ENCODE results near the gene UNCX. TPM values are rescaled to one million over a fixed set of nuclear protein-coding genes. Genes with fewer than 3 reads are reported as not detected.
A peak's percentile ranks its signal among the peaks of the same experiment; 100 is the strongest.

Gene UNCX
- total and polyA plus RNA-seq, 2 of the 8 experiments (the other 6 are each of a cell fraction or from before 2014, with no cell fraction given), result not detected

GRCh38 chr7:1248143-1248915 lies 15.7 kb downstream of the UNCX start:
- Histone ChIP-seq H3K56ac (replicated peaks; ENCODE audit: insufficient read length, low read depth, low read length) (no peak overlapping the region), H3K4me1 (replicated peaks in 1 of 4; ENCODE audit: control insufficient read depth in 3 of 4, insufficient read depth in 4 of 4, low read length in 3 of 4) (peaks cover 4 to 29% (median 21%) of the 10 kb centered on the region in 4 experiments), H4K91ac (replicated peaks; ENCODE audit: insufficient read length, low read length) (no peak overlapping the region), H3K4ac (replicated peaks; ENCODE audit: insufficient read length, low read depth, low read length) (no peak overlapping the region), H3K79me1 (ENCODE audit: low read depth, low read length) (no peaks in the 10 kb centered on the region), H3K23ac (ENCODE audit: insufficient read length) (no peak overlapping the region), H2BK12ac (ENCODE audit: low read depth, low read length) (no peak overlapping the region), H2BK5ac (ENCODE audit: low read depth, low read length) (no peak overlapping the region), H3K79me2 (ENCODE audit: control insufficient read depth in 1 of 2, insufficient read depth in 2 of 2, low read length in 2 of 2) (no peaks in the 10 kb centered on the region), H2BK120ac (replicated peaks; ENCODE audit: low read depth, low read length) (no peak overlapping the region), H3K18ac (ENCODE audit: extremely low read depth, low read length) (no peak overlapping the region), H3K14ac (ENCODE audit: insufficient read length) (no peak overlapping the region), H2BK20ac (ENCODE audit: low read length) (no peak overlapping the region), H2AK5ac (ENCODE audit: low read depth, low read length) (peak overlapping the region; percentile 30; the same call in 1 of the 2 replicates), H3K36me3 (ENCODE audit: control insufficient read depth in 2 of 4, insufficient read depth in 4 of 4, low read length in 3 of 4) (peaks cover 0 to 11% (median 0%) of the 10 kb centered on the region in 4 experiments; a peak in 1 of 8 replicates), H2BK15ac (ENCODE audit: low read length) (0 out of 2 replicates have a peak overlapping the region, but pooled peaks have one; percentile 46), H4K5ac (ENCODE audit: insufficient read length, low read depth, low read length) (no peak overlapping the region), H4K20me1 (replicated peaks in 1 of 2; ENCODE audit: control insufficient read depth in 1 of 2, insufficient read depth in 2 of 2, low read length in 2 of 2) (peaks cover 16% of the 10 kb centered on the region in 2 experiments), H3K4me2 (ENCODE audit: insufficient read depth in 1 of 2, low read depth in 2 of 2, low read length in 2 of 2) (peak overlapping the region; percentile 52 to 55), H3K9me3 (ENCODE audit: insufficient read depth in 2 of 2, low read depth in 1 of 2, low read length in 1 of 2) (no peaks in the 10 kb centered on the region), H3K27ac (ENCODE audit: low read depth, low read length) (no peak overlapping the region), H3K23me2 (ENCODE audit: low read depth, low read length) (no peaks in the 10 kb centered on the region; the same call in 1 of the 2 replicates), H2AFZ (ENCODE audit: low read length) (no peak overlapping the region), H3K9ac (replicated peaks in 1 of 4; ENCODE audit: extremely low read depth in 1 of 4, low read depth in 3 of 4, low read length in 3 of 4) (no peak overlapping the region), H3K4me3 (ENCODE audit: extremely low read depth in 1 of 4, insufficient read depth in 2 of 4, low read depth in 3 of 4, low read length in 4 of 4) (peak overlapping the region in 2 of 4 experiments; percentile 10 to 35; a peak in 3 of 8 replicates), H3K27me3 (replicated peaks in 1 of 4; ENCODE audit: control insufficient read depth in 3 of 4, extremely low read depth in 1 of 4, insufficient read depth in 3 of 4, low read length in 3 of 4) (peaks cover 65 to 79% (median 77%) of the 10 kb centered on the region in 4 experiments), H4K8ac (ENCODE audit: extremely low read depth, insufficient read depth, low read length) (no peak overlapping the region)
- ChIA-PET POLR2A (ENCODE audit: partially characterized antibody) (interaction anchor here (0.8 to 11.2 kb wide), 3 partner anchors 10 to 23 kb away, joined by 3 to 76 read pairs (median 4); no protein-coding TSS in a partner anchor), CTCF (ENCODE audit: partially characterized antibody) (interaction anchor here (0.7 to 3.0 kb wide), 6 partner anchors 9 to 226 kb away, joined by 3 to 18 read pairs (median 4); no protein-coding TSS in a partner anchor)
- 12% methylated on average over 25 of the region's 27 CpGs; no CpG with 5 or more reads in 1 of the 2 experiments for WGBS, 2 experiments (ENCODE audit: extremely low coverage in 1 of 2, insufficient coverage in 1 of 2, insufficient read length in 1 of 2, insufficient replicate concordance in 2 of 2, low coverage in 1 of 2, low lambda C conversion rate in 2 of 2, missing lambda C conversion rate in 1 of 2)
- FAIRE-seq (no peak), DNase-seq (ENCODE audit: low read depth in 1 of 2, low spot score in 2 of 2) (no peak)
- no peak for TF ChIP-seq KDM4A (IDR thresholded peaks at IDR 0.05; ENCODE audit: low read depth, low read length, severe bottlenecking)
- peak; percentile 60 for TF ChIP-seq BACH1 (IDR thresholded peaks at IDR 0.05; ENCODE audit: low read length)
- no peak for TF ChIP-seq SAP30 (IDR thresholded peaks at IDR 0.05; ENCODE audit: insufficient read depth, insufficient replicate concordance, low read length)
- no peak for TF ChIP-seq RXRA (IDR thresholded peaks at IDR 0.05; ENCODE audit: insufficient read depth, low read depth, low read length)
- TF ChIP-seq KDM5A (IDR thresholded peaks at IDR 0.05; ENCODE audit: low read length), result no peak
- TF ChIP-seq MAX (IDR thresholded peaks at IDR 0.05), result peak; percentile 85
- no peak for TF ChIP-seq ATF2 (IDR thresholded peaks at IDR 0.05; ENCODE audit: low read length)
- TF ChIP-seq GABPA (IDR thresholded peaks at IDR 0.05; ENCODE audit: borderline replicate concordance, insufficient read depth, low read length), result peak; percentile 54; the same call in 1 of the 2 replicates
- peak; percentile 18; the same call in 1 of the 2 replicates for TF ChIP-seq SUZ12 (IDR thresholded peaks at IDR 0.05; ENCODE audit: low read length)
